HepG2 (cell line): ENCODE results near the gene RCOR3. TPM values are rescaled to one million over a fixed set of nuclear protein-coding genes. Genes with fewer than 3 reads are reported as not detected.
A peak's percentile ranks its signal among the peaks of the same experiment; 100 is the strongest.

Source experiments
- ADNP ChIP-seq: sonication (generic); formaldehyde crosslinking; IDR thresholded peaks from 2 replicates; pipeline ENCODE4 v1.4.0; 2020; ENCODE audit warnings: missing genetic modification reagents
- AFF4 ChIP-seq: sonication (generic); formaldehyde crosslinking; IDR thresholded peaks from 2 replicates; pipeline ENCODE4 v1.4.0; 2020; ENCODE audit warnings: missing genetic modification reagents
- FLYWCH1 ChIP-seq: sonication (generic); formaldehyde crosslinking; IDR thresholded peaks from 2 replicates; pipeline ENCODE4 v1.8.1; 2023; ENCODE audit warnings: mild to moderate bottlenecking, missing genetic modification reagents
- HNF1B ChIP-seq: sonication (generic); formaldehyde crosslinking; IDR thresholded peaks from 2 replicates; pipeline ENCODE4 v1.5.1; 2020; ENCODE audit warnings: mild to moderate bottlenecking, moderate library complexity, missing genetic modification reagents
- JARID2 ChIP-seq: sonication (generic); formaldehyde crosslinking; IDR thresholded peaks from 2 replicates; pipeline ENCODE4 v1.8.1; 2023; ENCODE audit warnings: missing genetic modification reagents, inconsistent platforms; ENCODE audit not compliant: insufficient replicate concordance
- MAFF ChIP-seq: IDR thresholded peaks from 2 replicates; pipeline ENCODE4 v1.6.1; 2011; ENCODE audit warnings: low read depth, low read length, improper control_type of control experiment
- PCBP1 ChIP-seq: fragments of 200-400 bp; formaldehyde crosslinking; IDR thresholded peaks from 2 replicates; pipeline ENCODE4 v1.6.1; 2017; ENCODE audit warnings: mild to moderate bottlenecking, low read depth, low read length, borderline replicate concordance
- REXO4 ChIP-seq: sonication (generic); formaldehyde crosslinking; IDR thresholded peaks from 2 replicates; pipeline ENCODE4 v1.8.0; 2022; ENCODE audit warnings: missing genetic modification reagents, mild to moderate bottlenecking, borderline replicate concordance
- RFXANK ChIP-seq: IDR thresholded peaks from 2 replicates; pipeline ENCODE4 v1.6.1; 2016
- SALL1 ChIP-seq: sonication (generic); formaldehyde crosslinking; IDR thresholded peaks from 2 replicates; pipeline ENCODE4 v1.8.0; 2022; ENCODE audit warnings: mild to moderate bottlenecking, missing genetic modification reagents
- ZFY ChIP-seq: sonication (generic); formaldehyde crosslinking; IDR thresholded peaks from 2 replicates; pipeline ENCODE4 v1.4.0; 2020; ENCODE audit warnings: missing genetic modification reagents
- ZNF30 ChIP-seq: sonication (generic); formaldehyde crosslinking; IDR thresholded peaks from 2 replicates; pipeline ENCODE4 v1.5.0; 2020; ENCODE audit warnings: mild to moderate bottlenecking, missing genetic modification reagents
- ZNF33A ChIP-seq: sonication (generic); formaldehyde crosslinking; IDR thresholded peaks from 2 replicates; pipeline ENCODE4 v1.5.1; 2020; ENCODE audit warnings: missing genetic modification reagents, mild to moderate bottlenecking, moderate library complexity, borderline replicate concordance
- ZNF619 ChIP-seq: sonication (generic); formaldehyde crosslinking; IDR thresholded peaks from 2 replicates; pipeline ENCODE4 v1.4.0; 2020; ENCODE audit warnings: mild to moderate bottlenecking, missing genetic modification reagents
- ZNF660 ChIP-seq: sonication (generic); formaldehyde crosslinking; IDR thresholded peaks from 2 replicates; pipeline ENCODE4 v1.5.1; 2020; ENCODE audit warnings: mild to moderate bottlenecking, low read depth, missing genetic modification reagents, borderline replicate concordance
- ZNF687 ChIP-seq: sonication (generic); formaldehyde crosslinking; IDR thresholded peaks from 2 replicates; pipeline ENCODE4 v1.5.1; 2020; ENCODE audit warnings: mild to moderate bottlenecking, missing genetic modification reagents, moderate library complexity
- ZNF746 ChIP-seq: sonication (generic); formaldehyde crosslinking; IDR thresholded peaks from 2 replicates; pipeline ENCODE4 v1.8.0; 2022; ENCODE audit warnings: mild to moderate bottlenecking, missing genetic modification reagents
- ZNF749 ChIP-seq: sonication (generic); formaldehyde crosslinking; IDR thresholded peaks from 2 replicates; pipeline ENCODE4 v1.8.0; 2022; ENCODE audit warnings: mild to moderate bottlenecking, missing genetic modification reagents, moderate library complexity, borderline replicate concordance
- ZNF879 ChIP-seq: sonication (generic); formaldehyde crosslinking; IDR thresholded peaks from 2 replicates; pipeline ENCODE4 v1.8.1; 2023; ENCODE audit warnings: missing genetic modification reagents
- polyA plus RNA-seq, 8 experiments: library from polyadenylated mRNA; depleted of rRNA in 3 of 8; stranded (reverse) in 7 of 8; unstranded in 1 of 8; fragments of >200 nt; fragmentation: Illumina TruSeq in 4 of 8; extraction: Trizol in 4 of 8; gene quantifications; 2 replicates each; pipeline versions ENCODE4 v1.2.1 to v1.2.3, GENCODE V29; 2011 to 2016; ENCODE audit warnings: low read depth in 4 of 8, missing spikeins in 1 of 8, mixed read lengths in 1 of 8; ENCODE audit not compliant: insufficient read depth in 1 of 8
- total RNA-seq, 5 experiments: library from RNA; depleted of rRNA; stranded (reverse); fragments of >200 nt; fragmentation: Illumina TruSeq; extraction: Trizol; gene quantifications; 2 replicates each; pipeline ENCODE4 v1.2.3, GENCODE V29; 2016; ENCODE audit warnings: low read depth in 1 of 5
- TF ChIP-seq, protein P1 (sequence below): sonication (generic); formaldehyde crosslinking; IDR thresholded peaks from 2 replicates; pipeline ENCODE4 v1.5.1; 2020; ENCODE audit warnings: mild to moderate bottlenecking, missing genetic modification reagents, moderate library complexity

The RCOR3 gene
- total and polyA plus RNA-seq, 2 of the 13 experiments (the other 11 are each of a cell fraction or from before 2014, with no cell fraction given): 16.8 to 31.6 TPM

DNA sequence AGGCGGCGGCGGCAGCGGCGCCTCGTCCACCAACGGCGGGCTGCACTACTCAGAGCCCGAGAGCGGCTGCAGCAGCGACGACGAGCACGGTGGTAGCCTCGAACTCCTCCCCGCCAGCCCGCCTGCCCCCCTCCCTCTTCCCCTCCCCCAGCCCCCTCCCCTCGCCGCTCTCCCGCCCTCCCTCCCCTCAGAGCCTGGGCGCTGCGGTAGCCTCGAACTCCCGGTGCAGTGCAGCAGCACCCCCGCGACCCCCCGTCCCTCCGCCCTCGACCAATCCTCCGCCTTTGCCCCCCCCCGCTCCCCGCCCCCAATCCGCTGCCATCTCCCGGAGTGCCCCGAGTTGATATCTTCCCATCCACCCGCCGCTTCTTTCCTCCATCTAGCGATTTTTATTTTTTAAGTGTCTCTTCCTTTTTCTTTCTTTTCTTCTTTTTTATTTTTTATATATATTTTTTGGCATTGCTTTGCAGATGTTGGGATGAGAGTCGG is 516 bp downstream of the RCOR3 start (continued):
- TF ChIP-seq AFF4 (CRISPR knock-in tag) (no peak), ZNF749 (no peak), SALL1 (CRISPR knock-in tag) (peak; percentile 20; the same call in 1 of the 2 replicates), RFXANK (CRISPR knock-in tag) (no peak), ZNF660 (CRISPR knock-in tag) (no peak), ZNF687 (CRISPR knock-in tag) (no peak), JARID2 (no peak), ZNF33A (no peak), ZNF619 (CRISPR knock-in tag) (no peak), ZNF746 (0 out of 2 replicates have a peak, but pooled peaks have one; percentile 42), ADNP (CRISPR knock-in tag) (no peak), ZNF879 (CRISPR knock-in tag) (no peak), ZNF30 (CRISPR knock-in tag) (no peak), HNF1B (CRISPR knock-in tag) (0 out of 2 replicates have a peak, but pooled peaks have one; percentile 1), PCBP1 (0 out of 2 replicates have a peak, but pooled peaks have one; percentile 4), ZFY (no peak), MAFF (no peak), REXO4 (no peak), FLYWCH1 (no peak)
- TF ChIP-seq, protein P1, sequence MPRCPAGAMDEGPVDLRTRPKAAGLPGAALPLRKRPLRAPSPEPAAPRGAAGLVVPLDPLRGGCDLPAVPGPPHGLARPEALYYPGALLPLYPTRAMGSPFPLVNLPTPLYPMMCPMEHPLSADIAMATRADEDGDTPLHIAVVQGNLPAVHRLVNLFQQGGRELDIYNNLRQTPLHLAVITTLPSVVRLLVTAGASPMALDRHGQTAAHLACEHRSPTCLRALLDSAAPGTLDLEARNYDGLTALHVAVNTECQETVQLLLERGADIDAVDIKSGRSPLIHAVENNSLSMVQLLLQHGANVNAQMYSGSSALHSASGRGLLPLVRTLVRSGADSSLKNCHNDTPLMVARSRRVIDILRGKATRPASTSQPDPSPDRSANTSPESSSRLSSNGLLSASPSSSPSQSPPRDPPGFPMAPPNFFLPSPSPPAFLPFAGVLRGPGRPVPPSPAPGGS (CRISPR knock-in tag): no peak
